CD1c-positive myeloid dendritic cell (primary cell): Measurements from ENCODE around the gene RAB6A.
"Not testable (repeated sequence)": the region's sequence is repeated elsewhere in the genome, so short reads cannot be mapped to it uniquely, and the experiment has no call there.

Source experiments
- DNase-seq: peaks from one replicate; pipeline ENCODE4 v3.0.0-alpha.2; 2016; ENCODE audit errors: extremely low spot score

RAB6A gene

DNA sequence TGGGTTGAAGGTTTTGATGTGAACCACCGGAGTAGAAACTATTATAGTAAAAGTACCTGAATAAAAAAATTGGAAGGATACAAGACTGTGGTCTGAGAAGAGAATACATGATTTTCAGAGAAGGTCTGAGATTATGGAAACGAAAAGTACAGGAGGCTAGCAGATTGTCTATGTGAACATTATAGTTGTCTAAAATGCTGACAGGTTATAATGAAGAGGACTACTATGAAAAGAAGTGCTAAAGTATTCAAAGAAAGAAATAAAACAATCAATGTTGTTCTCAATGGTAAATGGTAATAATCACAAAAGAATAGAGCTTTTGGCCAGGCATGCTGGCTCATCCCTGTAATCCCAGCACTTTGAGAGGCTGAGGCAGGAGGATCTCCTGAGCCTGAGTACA lies 34.0 kb downstream of the RAB6A start:
- no peak for DNase-seq

DNA sequence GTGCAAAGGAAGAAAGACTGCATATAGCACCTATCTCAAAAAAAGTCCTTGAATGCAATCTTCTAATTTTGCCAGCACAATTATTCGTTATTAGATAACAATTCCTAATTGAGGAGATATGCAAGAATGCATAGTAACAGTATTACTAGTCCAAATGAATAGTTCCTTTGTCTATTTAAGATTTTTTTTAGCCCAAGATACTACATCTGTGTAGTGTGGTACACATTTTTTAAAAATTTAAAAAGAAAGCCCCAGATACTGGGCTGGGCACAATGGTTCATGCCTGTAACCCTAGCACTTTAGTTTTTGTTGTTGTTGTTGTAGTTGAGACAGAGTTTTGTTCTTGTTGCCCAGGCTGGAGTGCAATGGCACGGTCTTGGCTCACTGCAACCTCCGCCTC lies 43.7 kb downstream of the RAB6A start:
- no peak for DNase-seq

DNA sequence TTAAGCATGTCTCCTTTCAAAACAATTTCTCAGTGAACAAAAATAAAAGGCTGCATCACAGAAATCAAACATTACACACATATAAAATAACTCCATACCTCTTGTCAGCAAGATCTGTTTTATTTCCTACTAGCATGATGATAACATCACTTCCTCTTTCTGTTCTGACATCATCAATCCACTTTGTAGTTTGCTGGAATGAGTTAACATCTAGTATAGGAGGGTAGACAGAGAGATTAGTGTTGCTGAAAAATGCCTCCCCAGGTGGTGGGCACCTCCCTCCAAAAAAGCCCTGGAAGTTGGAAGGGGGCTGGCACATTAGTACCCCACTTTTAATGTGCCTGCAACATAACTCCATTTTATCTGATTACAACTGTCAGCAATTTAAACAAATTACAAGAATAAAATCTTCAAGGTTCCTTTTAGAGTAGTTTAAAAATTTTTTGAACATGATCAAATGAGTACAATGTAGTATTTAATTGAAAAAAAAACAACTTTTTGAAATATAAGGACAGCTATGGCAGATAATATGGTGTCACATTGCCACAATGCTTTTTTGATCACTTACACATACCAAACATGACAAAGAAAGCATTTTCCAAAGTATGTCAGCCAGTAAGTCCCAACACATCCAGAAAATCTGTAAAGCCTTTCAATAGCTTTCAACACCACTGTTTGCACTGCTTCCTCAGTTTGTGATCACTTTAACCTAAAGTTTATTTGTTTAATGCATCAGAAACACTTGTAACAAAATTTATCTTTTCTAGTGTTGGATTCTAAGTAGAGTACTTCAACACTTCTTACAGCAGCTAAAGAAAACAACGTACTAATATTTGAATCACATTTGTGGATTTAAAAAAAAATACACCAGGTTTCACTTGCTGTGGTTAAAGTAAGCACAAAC lies 44.5 kb downstream of the RAB6A start:
- peak; percentile 58 for DNase-seq

DNA sequence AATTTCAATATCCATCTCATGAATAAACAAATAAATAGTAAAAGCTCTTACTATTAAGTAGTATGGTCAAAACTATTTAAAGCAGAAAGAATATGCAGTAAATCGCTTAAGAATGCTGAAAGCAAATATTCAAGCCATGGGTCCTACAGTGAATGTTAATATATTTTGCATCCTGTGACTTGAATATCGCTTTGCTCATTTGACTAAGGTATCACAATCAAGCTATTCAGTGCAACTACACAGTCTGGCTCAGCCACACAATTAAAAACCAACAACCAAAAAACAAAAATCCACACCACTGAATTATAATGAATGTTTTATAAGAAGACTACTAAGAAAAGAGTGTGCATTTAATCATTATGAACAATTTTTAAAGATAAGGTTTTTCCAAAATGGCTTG lies 45.3 kb downstream of the RAB6A start:
- DNase-seq: no peak

DNA sequence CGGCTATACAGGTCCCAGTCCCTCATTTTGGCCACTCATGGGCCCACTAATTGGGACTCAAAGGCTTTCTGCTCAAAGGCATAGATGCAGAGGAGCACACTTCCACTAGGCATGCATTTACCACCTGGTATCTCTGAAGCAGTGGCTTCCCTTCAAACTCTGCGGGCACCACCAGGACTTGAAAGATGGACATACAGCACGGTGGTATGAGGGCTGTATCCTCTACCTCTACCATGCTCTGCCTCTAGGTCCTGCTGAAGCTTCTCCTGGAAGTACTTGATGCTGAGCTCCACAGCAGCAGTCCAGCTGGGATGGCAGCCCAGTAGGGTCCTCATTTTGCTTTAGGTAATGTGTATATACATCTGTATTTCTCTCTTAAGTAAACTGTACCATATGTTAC lies 49.9 kb downstream of the RAB6A start:
- no peak for DNase-seq

DNA sequence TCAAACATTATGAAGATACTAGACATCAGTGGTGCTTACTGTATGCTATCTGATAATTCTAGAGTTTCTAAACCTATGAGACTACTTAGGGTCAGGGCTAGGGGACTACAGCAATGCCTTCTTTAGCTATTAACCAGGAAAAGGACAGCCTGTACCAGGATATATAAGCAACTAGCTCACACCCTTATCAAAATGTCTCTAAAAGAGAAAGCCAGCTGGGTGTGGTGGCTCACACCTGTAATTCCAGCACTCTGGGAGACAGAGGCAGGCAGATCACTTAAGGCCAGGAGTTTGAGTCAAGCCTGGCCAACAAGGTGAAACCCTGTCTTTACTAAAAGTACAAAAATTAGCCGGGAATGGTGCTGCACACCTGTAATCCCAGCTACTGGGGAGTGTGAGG lies 55.8 kb downstream of the RAB6A start:
- DNase-seq: no peak

DNA sequence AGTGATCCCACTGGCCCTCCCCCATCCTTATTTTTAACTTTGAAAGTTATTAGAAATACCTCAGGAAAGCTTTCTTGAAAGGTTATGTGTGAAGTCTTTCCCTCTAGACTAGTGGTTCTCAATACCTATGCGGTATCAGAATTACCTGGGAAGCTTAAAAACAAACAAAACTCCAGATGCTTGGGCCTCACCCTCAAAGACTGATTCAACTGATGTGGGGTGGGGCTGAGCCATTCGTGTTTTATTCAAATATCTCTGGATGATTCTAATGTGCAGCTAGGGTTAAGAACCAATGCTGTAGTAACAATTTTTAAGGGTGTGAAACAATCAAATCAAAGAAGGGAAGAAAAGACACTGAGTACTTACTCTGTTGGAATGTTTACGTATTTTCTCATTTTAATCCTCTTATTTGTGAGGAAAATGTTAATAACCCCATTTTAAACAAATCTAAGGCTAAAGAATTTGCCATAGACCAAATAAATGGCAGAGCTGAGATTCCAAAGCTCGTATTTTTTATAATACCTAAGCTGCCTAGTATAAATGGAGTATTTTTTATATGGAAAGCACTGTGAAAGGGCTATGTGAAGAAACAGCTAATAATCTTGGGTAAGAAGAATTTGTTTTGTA lies 66.9 kb downstream of the RAB6A start:
- DNase-seq: no peak

DNA sequence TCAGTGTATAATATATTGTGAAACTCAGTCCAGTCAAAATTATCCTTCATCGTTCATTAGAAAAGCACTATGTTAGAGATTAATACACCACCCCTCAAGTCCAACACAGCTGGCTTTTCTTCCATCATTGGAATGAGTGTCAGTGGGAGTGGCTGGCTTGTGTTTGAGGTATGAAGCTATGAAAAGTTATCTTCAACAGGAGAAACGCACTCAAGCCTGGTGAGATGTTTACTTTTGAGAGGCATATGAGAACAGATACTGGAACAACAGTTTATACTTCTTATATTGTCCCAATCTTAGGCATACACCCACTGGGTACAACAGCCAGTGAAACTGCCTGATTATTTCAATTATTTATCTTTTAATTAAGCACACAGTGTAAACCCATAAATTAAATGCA lies 80.2 kb downstream of the RAB6A start:
- DNase-seq: no peak

DNA sequence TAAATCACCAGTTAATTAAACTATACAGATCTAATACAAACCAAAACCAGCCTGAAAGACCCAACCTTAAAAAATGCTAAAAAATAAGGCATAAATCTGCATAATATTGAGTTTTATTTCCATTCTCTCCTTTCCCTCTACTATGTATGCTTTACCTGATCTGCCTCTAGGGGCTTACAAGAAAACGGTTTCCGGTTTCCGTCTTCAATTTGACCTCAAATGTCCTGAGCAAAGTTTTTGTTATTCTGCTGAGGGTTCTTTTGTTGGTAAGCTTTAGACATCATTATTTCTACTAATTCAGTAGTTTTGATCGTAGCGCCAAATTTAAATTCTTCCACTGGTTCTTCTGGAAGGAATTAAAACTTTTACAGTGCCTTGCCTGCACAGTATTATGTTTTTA lies 84.3 kb downstream of the RAB6A start:
- DNase-seq: not testable (repeated sequence)

DNA sequence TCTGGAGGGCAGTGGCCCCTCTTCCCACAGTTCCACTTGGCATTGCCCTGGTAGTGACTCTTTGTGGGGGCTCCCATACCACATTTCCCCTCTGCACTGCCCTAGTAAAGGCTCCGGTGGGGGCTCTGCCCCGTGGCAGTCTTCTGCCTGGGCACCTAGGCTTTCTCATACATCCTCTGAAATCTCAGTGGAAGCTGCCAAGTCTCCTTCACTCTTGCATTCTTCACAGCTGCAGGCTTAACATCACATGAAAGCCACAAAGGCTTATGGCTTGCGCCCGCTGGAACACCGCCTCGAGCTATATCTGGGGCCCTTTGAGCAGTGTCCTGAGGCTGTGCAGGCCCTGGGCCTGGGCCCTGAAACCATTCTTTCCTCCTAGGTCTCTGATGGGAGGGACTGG lies 89.2 kb downstream of the RAB6A start:
- DNase-seq: no peak

DNA sequence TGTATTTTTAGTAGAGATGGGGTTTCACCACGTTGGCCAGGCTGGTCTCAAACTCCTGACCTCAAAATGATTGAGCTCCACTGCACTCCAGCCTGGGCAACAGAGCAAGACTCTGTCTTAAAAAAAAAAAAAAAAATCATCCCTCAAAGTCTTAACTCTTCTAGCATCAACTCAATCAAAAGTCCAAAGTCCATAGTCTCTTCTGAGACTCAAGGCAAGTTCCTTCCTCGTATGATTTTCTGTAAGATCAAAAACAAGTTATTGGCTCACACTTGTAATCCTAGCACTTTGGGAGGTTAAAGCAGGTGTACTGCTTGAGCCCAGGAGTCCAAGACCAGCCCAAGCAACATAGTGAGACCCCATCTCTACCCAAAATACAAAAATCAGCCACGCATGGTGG lies 90.1 kb downstream of the RAB6A start:
- DNase-seq: no peak

DNA sequence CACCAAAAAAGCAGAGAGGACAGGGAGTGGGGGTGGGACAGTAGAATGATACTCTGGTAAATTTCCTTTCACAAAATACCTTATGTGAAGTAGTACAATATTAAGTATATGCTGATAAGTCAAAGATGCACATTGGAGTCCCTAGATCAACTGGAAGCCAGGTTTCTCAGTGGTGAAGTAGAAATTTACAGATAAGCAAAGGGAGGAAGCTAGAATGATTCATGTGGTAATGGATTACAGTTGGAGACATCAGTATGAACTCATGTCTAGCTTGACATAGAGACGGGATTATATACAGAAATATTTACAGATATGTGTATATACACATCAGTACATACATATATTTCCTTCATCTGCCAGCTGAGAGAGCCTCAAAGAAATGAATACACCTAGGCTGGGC lies 93.0 kb downstream of the RAB6A start:
- no peak for DNase-seq

DNA sequence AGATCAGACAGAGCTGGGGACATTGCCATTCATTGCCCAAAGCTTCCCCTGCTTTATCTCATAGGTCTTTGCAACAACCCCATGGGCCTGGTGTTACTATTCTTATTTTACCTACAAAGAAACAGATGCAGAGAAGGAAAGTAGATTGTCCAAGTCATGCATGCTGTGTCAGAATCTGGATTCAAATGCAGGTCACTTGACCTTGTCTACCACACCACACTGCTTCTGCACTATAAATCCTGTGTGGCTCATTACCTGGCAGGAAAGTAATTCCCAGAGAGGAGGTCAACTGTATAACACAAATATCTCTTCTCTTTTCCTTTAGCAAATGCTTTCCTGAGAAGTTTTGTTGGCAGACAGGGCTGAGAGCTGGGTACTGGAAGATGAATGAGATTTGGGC lies 96.0 kb downstream of the RAB6A start:
- no peak for DNase-seq

DNA sequence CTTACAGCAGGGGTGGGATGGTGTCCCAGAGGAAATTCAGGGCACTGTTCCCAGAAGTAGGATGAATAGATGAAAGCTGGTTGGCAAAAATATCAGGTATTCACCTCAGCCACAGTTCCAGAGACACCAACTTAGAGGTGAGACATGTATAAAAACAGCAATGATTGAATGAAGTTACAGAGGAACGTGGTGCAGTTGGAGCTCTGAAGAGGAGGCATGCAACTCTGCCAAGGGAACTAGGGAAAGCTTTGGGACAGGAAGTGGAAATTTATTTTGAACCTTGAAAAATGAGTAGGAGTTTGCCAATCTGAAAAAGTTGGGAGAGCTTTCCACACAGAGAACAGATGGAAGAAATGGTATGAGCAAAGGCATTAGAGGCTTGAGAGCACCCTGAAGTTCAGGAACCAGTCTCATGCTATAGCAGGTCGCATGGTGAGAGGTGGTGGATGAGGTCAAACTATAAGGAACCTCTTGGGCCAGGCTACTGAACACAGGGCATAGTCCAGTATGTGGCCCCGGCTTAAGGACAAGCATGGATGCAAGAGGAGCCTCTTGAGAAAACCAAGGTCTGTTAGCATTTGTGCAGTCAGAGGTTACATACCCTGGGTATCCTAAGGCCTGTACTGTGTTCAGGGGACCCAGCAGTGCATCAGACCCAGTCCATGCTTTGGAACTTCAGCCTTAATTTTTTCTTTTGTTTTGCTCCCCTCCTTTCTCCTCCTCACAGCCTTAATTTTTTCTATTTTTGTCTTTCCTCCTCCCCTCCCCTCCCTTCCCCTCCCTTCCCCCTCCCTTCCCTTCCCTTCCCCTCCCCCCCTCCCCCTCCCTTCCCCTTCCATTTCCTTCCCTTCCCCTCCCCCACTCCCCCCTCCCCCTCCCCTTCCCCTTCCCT lies 97.0 kb downstream of the RAB6A start:
- no peak for DNase-seq

DNA sequence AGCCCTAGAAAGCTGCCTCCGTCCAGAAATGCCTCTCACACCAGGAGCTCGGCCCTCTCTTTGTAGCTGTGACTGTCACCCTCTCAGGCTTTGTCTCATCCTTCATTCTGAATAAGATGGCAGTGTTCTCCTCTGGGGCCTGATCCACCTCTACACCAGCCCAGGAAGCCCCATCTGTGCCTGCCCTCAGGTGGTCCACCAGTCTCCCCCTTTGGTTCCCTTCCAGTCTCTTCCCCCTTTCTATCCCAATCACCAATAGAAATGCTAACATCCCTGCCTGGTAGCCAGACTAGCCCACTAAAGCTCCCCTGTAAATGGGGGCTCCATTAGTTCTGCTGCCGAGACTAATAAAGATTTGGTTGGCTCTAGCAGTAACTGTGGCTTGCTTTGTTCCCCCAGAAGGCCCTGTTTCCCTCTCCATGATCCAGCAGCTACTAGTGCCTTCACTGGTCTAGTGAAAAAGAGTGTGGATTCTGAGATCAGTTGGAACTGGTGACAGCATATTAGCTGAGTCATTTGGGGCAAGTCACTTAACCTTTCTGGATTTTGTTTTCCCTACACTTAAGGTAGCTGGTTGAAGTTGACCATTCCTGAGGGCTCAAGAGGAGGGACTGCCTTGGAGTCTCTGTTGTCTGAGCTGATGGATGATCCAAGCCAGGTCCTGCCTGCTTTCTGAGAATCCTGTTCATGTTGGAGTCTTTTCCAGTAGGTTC lies 98.3 kb downstream of the RAB6A start:
- DNase-seq: no peak

DNA sequence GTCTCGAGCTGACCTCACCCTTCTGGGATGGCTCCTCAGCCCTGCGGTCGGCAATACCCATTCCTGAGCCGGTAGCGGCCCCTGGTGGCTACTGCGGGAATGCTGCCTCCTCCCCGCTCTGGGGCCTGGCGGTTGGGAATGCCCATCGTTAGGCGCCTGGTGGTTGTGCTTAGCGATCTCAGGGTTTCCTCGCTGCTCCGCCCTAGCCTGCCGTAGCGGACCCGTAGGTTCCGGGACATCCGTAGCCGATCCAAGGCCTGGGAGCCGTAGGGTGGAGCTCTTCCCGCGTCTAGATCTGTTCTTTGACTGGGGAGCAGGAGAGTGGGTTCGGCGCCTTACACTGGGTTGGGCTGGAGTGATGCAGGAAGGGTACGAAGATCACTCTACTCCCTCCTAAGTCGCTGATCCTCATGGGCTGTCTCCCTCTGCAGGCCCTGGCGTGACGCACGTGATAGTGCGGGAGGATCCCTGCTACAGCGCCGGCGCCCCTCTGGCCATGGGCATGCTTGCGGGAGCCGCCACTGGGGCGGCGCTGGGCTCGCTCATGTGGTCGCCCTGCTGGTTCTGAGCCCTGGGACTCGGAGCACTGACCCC lies 99.7 kb downstream of the RAB6A start:
- peak; percentile 89 for DNase-seq

DNA sequence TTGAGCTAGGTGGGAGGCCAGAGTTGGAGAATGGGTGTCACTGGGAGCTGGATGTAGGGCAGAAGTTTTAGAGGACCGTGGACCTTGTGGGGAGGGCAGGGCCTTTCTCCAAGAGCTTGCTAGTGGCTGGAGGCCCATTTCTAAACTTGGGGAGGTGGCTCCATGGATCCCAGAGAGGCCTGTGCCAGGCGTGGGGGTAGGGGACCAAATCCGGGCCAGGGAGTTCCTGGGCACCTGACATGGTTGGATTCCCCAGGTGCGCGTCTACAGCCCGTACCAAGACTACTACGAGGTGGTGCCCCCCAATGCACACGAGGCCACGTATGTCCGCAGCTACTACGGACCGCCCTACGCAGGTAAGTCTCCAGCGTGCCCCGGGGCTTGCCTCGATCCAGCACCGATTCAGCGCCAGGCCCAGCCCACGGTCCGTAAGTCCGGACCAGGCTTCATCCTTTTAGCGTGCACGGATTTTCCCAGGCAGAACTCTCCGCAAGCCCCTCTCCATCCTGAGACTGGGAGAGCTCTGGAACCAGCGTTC lies 100.3 kb downstream of the RAB6A start:
- no peak for DNase-seq

DNA sequence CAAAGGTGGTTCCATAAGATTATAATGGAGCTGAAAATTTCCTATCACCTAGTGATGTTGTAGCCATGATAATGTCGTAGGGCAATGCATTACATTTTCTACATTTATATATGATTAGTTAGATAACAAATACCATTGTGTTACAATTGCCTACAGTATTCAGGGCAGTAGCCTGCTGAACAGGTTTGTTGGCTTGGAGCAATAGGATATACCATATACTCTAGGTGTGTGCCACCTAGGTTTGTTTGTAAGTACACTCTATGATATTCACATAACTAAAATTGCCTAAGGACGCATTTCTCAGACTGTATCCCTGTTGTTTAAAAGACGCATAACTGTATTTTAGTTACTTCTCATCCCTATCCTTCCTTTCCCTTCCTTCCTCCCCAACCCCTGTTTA lies 100.9 kb downstream of the RAB6A start:
- DNase-seq: no peak

DNA sequence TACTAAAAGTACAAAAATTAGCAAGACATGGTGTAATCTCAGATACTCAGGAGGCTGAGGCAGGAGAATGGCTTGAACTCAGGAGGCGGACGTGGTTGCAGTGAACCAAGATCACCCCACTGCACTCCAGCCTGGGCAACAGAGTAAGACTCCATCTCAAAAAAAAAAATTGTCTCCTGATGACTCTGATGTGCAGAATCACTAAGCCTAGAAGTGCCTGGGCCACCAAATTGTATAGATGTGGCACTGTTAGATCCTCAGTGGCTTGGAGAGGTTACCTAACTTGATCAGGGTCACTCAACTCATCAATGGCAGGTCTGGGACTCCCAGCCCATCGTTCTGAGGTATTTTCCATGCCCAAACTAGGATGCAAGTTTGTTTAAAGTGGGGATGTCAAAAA lies 103.9 kb downstream of the RAB6A start:
- DNase-seq: no peak

DNA sequence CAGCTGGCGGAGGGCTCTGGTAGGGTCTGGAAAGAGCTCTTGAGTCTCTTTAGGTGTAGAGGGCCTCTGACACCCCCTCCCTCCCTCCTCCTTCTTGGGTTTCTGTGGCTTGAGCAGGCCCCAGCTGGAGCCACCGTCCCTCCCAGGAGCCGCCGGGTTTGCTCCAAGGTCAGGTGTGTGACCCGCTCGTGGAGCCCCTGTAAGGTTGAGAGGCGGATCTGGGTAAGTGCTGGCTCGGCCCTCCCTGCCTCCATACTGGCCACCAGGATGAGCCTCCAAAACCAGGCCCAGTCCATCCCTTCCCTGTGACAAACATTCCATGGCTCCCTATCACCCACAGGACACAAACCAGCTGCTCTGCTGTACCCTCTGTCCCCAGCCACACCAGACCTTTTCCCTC lies 105.2 kb downstream of the RAB6A start:
- no peak for DNase-seq

DNA sequence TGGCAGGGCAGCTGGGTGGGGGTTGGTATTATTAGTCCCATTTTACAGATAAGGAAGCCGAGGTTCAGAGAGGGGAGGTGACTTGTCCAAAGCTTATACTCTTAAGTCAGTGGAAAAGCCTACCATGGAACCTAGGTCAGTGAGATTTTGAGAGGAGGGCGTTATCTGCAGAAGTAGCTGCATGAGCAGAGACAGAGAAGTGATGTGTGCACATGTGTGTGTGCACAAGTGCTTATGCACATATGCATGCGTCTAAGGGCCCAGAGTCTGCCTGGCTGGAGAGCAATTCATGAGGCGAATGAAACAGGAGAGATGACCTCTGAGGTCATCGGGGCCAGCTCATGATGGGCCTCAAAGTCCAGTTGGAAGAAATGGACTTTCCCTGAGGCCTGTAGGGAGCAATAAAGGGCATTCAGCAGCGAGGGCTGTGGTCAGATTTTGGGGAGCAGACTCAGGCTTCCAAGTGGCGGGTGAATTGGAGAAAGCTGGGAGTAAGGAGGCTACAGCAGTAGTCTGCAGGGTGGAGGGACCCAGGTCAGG lies 106.3 kb downstream of the RAB6A start:
- DNase-seq: no peak
